HUES64 (cell line): Measurements from ENCODE around the gene ADGB.

Experiments
- H3K27ac ChIP-seq: 2 replicates; pipeline ENCODE4 v1.7.0; 2013; ENCODE audit warnings: low read depth, low read length, inconsistent platforms
- H3K27me3 ChIP-seq: 2 replicates; pipeline ENCODE4 v1.6.1; 2013; ENCODE audit warnings: mild to moderate bottlenecking, low read length; ENCODE audit not compliant: insufficient read depth
- H3K36me3 ChIP-seq: 2 replicates; pipeline ENCODE4 v1.6.1; 2013; ENCODE audit warnings: mild to moderate bottlenecking, low read length; ENCODE audit not compliant: insufficient read depth
- H3K4me1 ChIP-seq: 2 replicates; pipeline ENCODE4 v1.6.1; 2013; ENCODE audit warnings: mild to moderate bottlenecking, low read length, moderate library complexity; ENCODE audit not compliant: insufficient read depth
- H3K4me3 ChIP-seq: 2 replicates; pipeline ENCODE4 v1.5.1; 2013; ENCODE audit warnings: mild to moderate bottlenecking, low read length, moderate library complexity
- H3K9ac ChIP-seq: 2 replicates; pipeline ENCODE4 v1.6.1; 2013; ENCODE audit warnings: mild to moderate bottlenecking, low read depth, low read length
- H3K9me3 ChIP-seq: 2 replicates; pipeline ENCODE4 v1.6.1; 2013; ENCODE audit warnings: low read depth, low read length; ENCODE audit not compliant: insufficient read depth
- WGBS: fragments of 150-250, 120-280 bp; methylation state at CpG from one replicate; pipeline ENCODE4 v1.1.7; 2013; ENCODE audit warnings: missing lambda C conversion rate; 5-methylcytosine and 5-hydroxymethylcytosine counted together

ADGB gene

GRCh38 chr6:146583966-146584365 is 14.8 kb upstream of the ADGB start:
- Histone ChIP-seq H3K9me3 (no peaks in the 10 kb centered on the region), H3K9ac (no peak overlapping the region), H3K36me3 (no peaks in the 10 kb centered on the region), H3K4me1 (no peaks in the 10 kb centered on the region), H3K4me3 (no peak overlapping the region), H3K27me3 (no peaks in the 10 kb centered on the region), H3K27ac (no peak overlapping the region)
- 94% methylated on average over 1 of the region's 1 CpG for WGBS

GRCh38 chr6:146587459-146587858 is 11.3 kb upstream of the ADGB start:
- H3K36me3 ChIP-seq, result no peaks in the 10 kb centered on the region
- no CpG with 5 or more reads among the region's 1 CpG for WGBS
- H3K9ac ChIP-seq, result no peak overlapping the region
- H3K4me3 ChIP-seq, result no peak overlapping the region
- no peaks in the 10 kb centered on the region for H3K9me3 ChIP-seq
- no peaks in the 10 kb centered on the region for H3K4me1 ChIP-seq
- no peaks in the 10 kb centered on the region for H3K27me3 ChIP-seq
- H3K27ac ChIP-seq, result no peak overlapping the region

GRCh38 chr6:146590492-146590891 is 8.3 kb upstream of the ADGB start:
- Histone ChIP-seq H3K27ac (no peak overlapping the region), H3K36me3 (no peaks in the 10 kb centered on the region), H3K27me3 (no peaks in the 10 kb centered on the region), H3K9ac (no peak overlapping the region), H3K4me3 (no peak overlapping the region), H3K4me1 (no peaks in the 10 kb centered on the region), H3K9me3 (no peaks in the 10 kb centered on the region)
- WGBS, result 97% methylated on average over 1 of the region's 1 CpG

- no peak overlapping the region for H3K27ac ChIP-seq
- no peaks in the 10 kb centered on the region for H3K27me3 ChIP-seq
- no peaks in the 10 kb centered on the region for H3K36me3 ChIP-seq
- no peaks in the 10 kb centered on the region for H3K9me3 ChIP-seq
- H3K4me3 ChIP-seq, result no peak overlapping the region
- no peaks in the 10 kb centered on the region for H3K4me1 ChIP-seq
- H3K9ac ChIP-seq, result no peak overlapping the region
These were observed 6.3 kb upstream of the ADGB start for GRCh38 chr6:146592451-146592850.

- 92% methylated on average over 2 of the region's 2 CpGs for WGBS
- 0 out of 2 replicates have a peak, but pooled peaks cover under 1% of the 10 kb centered on the region for H3K27me3 ChIP-seq
- H3K27ac ChIP-seq, result no peak overlapping the region
- no peaks in the 10 kb centered on the region for H3K36me3 ChIP-seq
- H3K9ac ChIP-seq, result no peak overlapping the region
- H3K4me1 ChIP-seq, result no peaks in the 10 kb centered on the region
- no peak overlapping the region for H3K4me3 ChIP-seq
- H3K9me3 ChIP-seq, result no peaks in the 10 kb centered on the region
These were observed 4.8 kb upstream of the ADGB start for GRCh38 chr6:146593986-146594385.

GRCh38 chr6:146594495-146594894 is 4.3 kb upstream of the ADGB start:
- H3K4me1 ChIP-seq, result no peaks in the 10 kb centered on the region
- no peak overlapping the region for H3K4me3 ChIP-seq
- peaks cover 6% of the 10 kb centered on the region; the same call in 1 of the 2 replicates for H3K27me3 ChIP-seq
- WGBS, result no CpG with 5 or more reads among the region's 1 CpG
- no peak overlapping the region for H3K9ac ChIP-seq
- no peaks in the 10 kb centered on the region for H3K36me3 ChIP-seq
- no peaks in the 10 kb centered on the region for H3K9me3 ChIP-seq
- no peak overlapping the region for H3K27ac ChIP-seq

- Histone ChIP-seq H3K27ac (no peak overlapping the region), H3K27me3 (peaks cover 6% of the 10 kb centered on the region; the same call in 1 of the 2 replicates), H3K4me3 (no peak overlapping the region), H3K4me1 (no peaks in the 10 kb centered on the region), H3K9ac (no peak overlapping the region), H3K9me3 (no peaks in the 10 kb centered on the region), H3K36me3 (no peaks in the 10 kb centered on the region)
- 93% methylated on average over 2 of the region's 2 CpGs for WGBS
These were observed 2.6 kb upstream of the ADGB start for GRCh38 chr6:146595972-146596731.

GRCh38 chr6:146601352-146601751 is 2.6 kb downstream of the ADGB start:
- Histone ChIP-seq H3K9ac (no peak overlapping the region), H3K27ac (no peak overlapping the region), H3K4me3 (no peak overlapping the region), H3K9me3 (no peaks in the 10 kb centered on the region), H3K27me3 (peaks cover 6% of the 10 kb centered on the region; the same call in 1 of the 2 replicates), H3K4me1 (no peaks in the 10 kb centered on the region), H3K36me3 (no peaks in the 10 kb centered on the region)
- WGBS, result 40% methylated on average over 2 of the region's 4 CpGs

- no peaks in the 10 kb centered on the region for H3K4me1 ChIP-seq
- no peaks in the 10 kb centered on the region for H3K9me3 ChIP-seq
- H3K36me3 ChIP-seq, result no peaks in the 10 kb centered on the region
- peaks cover 6% of the 10 kb centered on the region; the same call in 1 of the 2 replicates for H3K27me3 ChIP-seq
- no peak overlapping the region for H3K4me3 ChIP-seq
- WGBS, result 84% methylated on average over 6 of the region's 6 CpGs
- H3K9ac ChIP-seq, result no peak overlapping the region
- H3K27ac ChIP-seq, result no peak overlapping the region
These were observed 3.8 kb downstream of the ADGB start for GRCh38 chr6:146602526-146602925.

- H3K27ac ChIP-seq, result no peak overlapping the region
- no peaks in the 10 kb centered on the region for H3K27me3 ChIP-seq
- no peaks in the 10 kb centered on the region for H3K36me3 ChIP-seq
- H3K4me3 ChIP-seq, result no peak overlapping the region
- H3K9ac ChIP-seq, result no peak overlapping the region
- H3K9me3 ChIP-seq, result no peaks in the 10 kb centered on the region
- peaks cover 5% of the 10 kb centered on the region; the same call in 1 of the 2 replicates for H3K4me1 ChIP-seq
- WGBS, result 100% methylated on average over 2 of the region's 3 CpGs
These were observed 15.2 kb downstream of the ADGB start for GRCh38 chr6:146613947-146614346.

GRCh38 chr6:146620655-146621054 is 21.9 kb downstream of the ADGB start:
- Histone ChIP-seq H3K4me3 (no peak overlapping the region), H3K27ac (no peak overlapping the region), H3K9ac (no peak overlapping the region), H3K27me3 (no peaks in the 10 kb centered on the region), H3K4me1 (no peaks in the 10 kb centered on the region), H3K9me3 (no peaks in the 10 kb centered on the region), H3K36me3 (no peaks in the 10 kb centered on the region)
- WGBS, result 96% methylated on average over 2 of the region's 2 CpGs

- no peaks in the 10 kb centered on the region for H3K9me3 ChIP-seq
- no peak overlapping the region for H3K27ac ChIP-seq
- no peaks in the 10 kb centered on the region for H3K27me3 ChIP-seq
- H3K4me1 ChIP-seq, result no peaks in the 10 kb centered on the region
- H3K9ac ChIP-seq, result no peak overlapping the region
- H3K4me3 ChIP-seq, result no peak overlapping the region
- WGBS, result 92% methylated on average over 2 of the region's 2 CpGs
- no peaks in the 10 kb centered on the region for H3K36me3 ChIP-seq
These were observed 29.6 kb downstream of the ADGB start for GRCh38 chr6:146628350-146628749.
